Pulmonary artery endothelial cell (primary cell): ENCODE results near the gene MXD4. TPM values are rescaled to one million over a fixed set of nuclear protein-coding genes. Genes with fewer than 3 reads are reported as not detected.

Experiments
- DNase-seq: peaks from one replicate; pipeline ENCODE4 v3.0.0-alpha.2; 2011; ENCODE audit warnings: low read depth, low spot score
- total RNA-seq: library from RNA; depleted of rRNA; stranded (reverse); fragments of >200 nt; gene quantifications from 2 replicates; pipeline ENCODE4 v1.2.3, GENCODE V29; 2014

The MXD4 gene
- total RNA-seq, 1 donor from 2014 or later, result 66.5 TPM

- DNase-seq, result no peak
Observed at GRCh38 chr4:2263926-2264321, 2.0 kb upstream of the MXD4 start.

- DNase-seq, result no peak
Observed at GRCh38 chr4:2262944-2263250, 988 bp upstream of the MXD4 start.

- DNase-seq, result peak; percentile 99
Observed at GRCh38 chr4:2262145-2262943, 435 bp upstream of the MXD4 start.

- DNase-seq, result no peak
Observed at GRCh38 chr4:2261110-2261852, 628 bp downstream of the MXD4 start.

- no peak for DNase-seq
Observed at GRCh38 chr4:2260344-2261109, 1.4 kb downstream of the MXD4 start.

GRCh38 chr4:2259541-2260343, 2.2 kb downstream of the MXD4 start:
- DNase-seq, result no peak

- DNase-seq, result no peak
Observed at GRCh38 chr4:2259036-2259540, 2.8 kb downstream of the MXD4 start.

GRCh38 chr4:2258091-2259035, 3.5 kb downstream of the MXD4 start:
- no peak for DNase-seq

- no peak for DNase-seq
Observed at GRCh38 chr4:2257361-2258081, 4.4 kb downstream of the MXD4 start.

GRCh38 chr4:2256781-2257191, 5.1 kb downstream of the MXD4 start:
- DNase-seq, result no peak

- no peak for DNase-seq
Observed at GRCh38 chr4:2256156-2256731, 5.7 kb downstream of the MXD4 start.

- DNase-seq, result no peak
Observed at GRCh38 chr4:2255501-2256155, 6.3 kb downstream of the MXD4 start.

GRCh38 chr4:2254665-2255500, 7.0 kb downstream of the MXD4 start:
- DNase-seq, result no peak

GRCh38 chr4:2253160-2254084, 8.5 kb downstream of the MXD4 start:
- no peak for DNase-seq

GRCh38 chr4:2252530-2253091, 9.3 kb downstream of the MXD4 start:
- no peak for DNase-seq
